Gastroesophageal sphincter (tissue), 4 donors: Measurements from ENCODE around the gene FADS3. TPM values are rescaled to one million over a fixed set of nuclear protein-coding genes. Genes with fewer than 3 reads are reported as not detected.

Experiments used
- ATAC-seq: fragments of 150-250 bp; one replicate; pipeline ENCODE4 v1.9.1; 2016; ENCODE audit warnings: mild to moderate bottlenecking, moderate library complexity
- H3K27ac ChIP-seq, 4 donors: fragments of 200-600 bp; sonication (generic) in 3 of 4; 1 replicate in 3 of 4; 2 replicates in 1 of 4; pipeline ENCODE4 v1.5.1; 2016 to 2019
- H3K27me3 ChIP-seq: fragments of 200-600 bp; sonication (generic); one replicate; pipeline ENCODE4 v1.5.1; 2019
- H3K36me3 ChIP-seq, 2 donors: fragments of 200-600 bp; sonication (generic); one replicate each; pipeline ENCODE4 v1.5.1; 2019; ENCODE audit warnings: control low read depth in 1 of 2
- H3K4me1 ChIP-seq, 3 donors: fragments of 200-600 bp; sonication (generic); 1 replicate in 2 of 3; 2 replicates in 1 of 3; pipeline ENCODE4 v1.5.1; 2016 to 2019; ENCODE audit warnings: control low read depth in 2 of 3
- H3K4me3 ChIP-seq, 2 donors: fragments of 200-600 bp; sonication (generic); one replicate each; pipeline ENCODE4 v1.5.1; 2019; ENCODE audit warnings: mild to moderate bottlenecking in 1 of 2, moderate library complexity in 1 of 2
- H3K9me3 ChIP-seq, 3 donors: fragments of 200-600 bp; sonication (generic); one replicate each; pipeline ENCODE4 v1.5.1; 2017 to 2019; ENCODE audit warnings: control low read depth in 2 of 3
- EP300 ChIP-seq: sonication (generic); formaldehyde crosslinking; IDR thresholded peaks from one replicate; pipeline ENCODE4 v1.6.1; 2017; ENCODE audit warnings: antibody characterized with exemption, mild to moderate bottlenecking
- POLR2A ChIP-seq, 2 donors: fragments of 450-650 bp; IDR thresholded peaks; one replicate each; pipeline ENCODE4 v1.6.1; 2017; ENCODE audit warnings: antibody characterized with exemption in 2 of 2, mild to moderate bottlenecking in 2 of 2, moderate library complexity in 1 of 2
- POLR2AphosphoS5 ChIP-seq: sonication (generic); formaldehyde crosslinking; IDR thresholded peaks from one replicate; pipeline ENCODE4 v1.6.1; 2017; ENCODE audit warnings: antibody characterized with exemption
- WGBS, 2 donors: methylation state at CpG; one replicate each; pipeline ENCODE4 v1.1.5; 2018; ENCODE audit warnings: low coverage in 1 of 2; 5-methylcytosine and 5-hydroxymethylcytosine counted together
- total RNA-seq, 4 donors: library from RNA; depleted of rRNA; stranded (reverse); fragments of >200 nt; gene quantifications; one replicate each; pipeline ENCODE4 v1.1.0, GENCODE V29; 2016
- TF ChIP-seq, protein P1 (sequence below), 4 experiments: fragments of 200-600 bp in 2 of 4; fragments of 450-650 bp in 2 of 4; sonication (generic) in 1 of 4; IDR thresholded peaks; one replicate each; pipeline ENCODE4 v1.5.1; 2017 to 2019; ENCODE audit warnings: antibody characterized with exemption in 4 of 4, mild to moderate bottlenecking in 2 of 4, moderate library complexity in 2 of 4

FADS3 gene
- total RNA-seq, 4 donors from 2014 or later = 41.6 to 81.6 (median 60.5) TPM

DNA sequence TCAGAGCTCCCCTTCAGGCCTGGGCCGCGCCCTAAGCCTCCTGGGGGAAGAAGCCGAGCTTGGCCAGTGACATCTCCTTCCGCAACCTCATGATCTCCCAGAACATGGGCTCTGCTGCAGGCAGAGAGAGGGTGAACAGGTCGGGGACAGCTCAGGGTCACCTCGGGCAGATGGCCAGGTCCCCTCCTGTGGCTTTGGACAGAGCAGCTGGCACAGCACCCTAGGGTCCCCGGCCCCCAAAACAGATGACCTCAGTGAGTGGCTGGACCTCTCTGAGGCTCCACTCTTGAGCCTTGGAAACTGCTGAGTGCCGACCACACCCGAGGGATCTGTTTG, 6.9 kb upstream of the FADS3 start:
- no peak overlapping the region for H3K4me3 ChIP-seq
- ATAC-seq = no peak
- no CpG with 5 or more reads among the region's 9 CpGs for WGBS, 2 donors
- no peaks in the 10 kb centered on the region for H3K27me3 ChIP-seq
- TF ChIP-seq, protein P1, sequence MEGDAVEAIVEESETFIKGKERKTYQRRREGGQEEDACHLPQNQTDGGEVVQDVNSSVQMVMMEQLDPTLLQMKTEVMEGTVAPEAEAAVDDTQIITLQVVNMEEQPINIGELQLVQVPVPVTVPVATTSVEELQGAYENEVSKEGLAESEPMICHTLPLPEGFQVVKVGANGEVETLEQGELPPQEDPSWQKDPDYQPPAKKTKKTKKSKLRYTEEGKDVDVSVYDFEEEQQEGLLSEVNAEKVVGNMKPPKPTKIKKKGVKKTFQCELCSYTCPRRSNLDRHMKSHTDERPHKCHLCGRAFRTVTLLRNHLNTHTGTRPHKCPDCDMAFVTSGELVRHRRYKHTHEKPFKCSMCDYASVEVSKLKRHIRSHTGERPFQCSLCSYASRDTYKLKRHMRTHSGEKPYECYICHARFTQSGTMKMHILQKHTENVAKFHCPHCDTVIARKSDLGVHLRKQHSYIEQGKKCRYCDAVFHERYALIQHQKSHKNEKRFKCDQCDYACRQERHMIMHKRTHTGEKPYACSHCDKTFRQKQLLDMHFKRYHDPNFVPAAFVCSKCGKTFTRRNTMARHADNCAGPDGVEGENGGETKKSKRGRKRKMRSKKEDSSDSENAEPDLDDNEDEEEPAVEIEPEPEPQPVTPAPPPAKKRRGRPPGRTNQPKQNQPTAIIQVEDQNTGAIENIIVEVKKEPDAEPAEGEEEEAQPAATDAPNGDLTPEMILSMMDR (IDR thresholded peaks at IDR 0.05) = no peak
- TF ChIP-seq POLR2A (IDR thresholded peaks at IDR 0.05) = no peak
- no peak for TF ChIP-seq EP300
- no peak for TF ChIP-seq POLR2AphosphoS5
- H3K27ac ChIP-seq = peak overlapping the region in 3 of 4 donors; percentile 50 to 75 (median 54)
- peaks cover 0 to 54% of the 10 kb centered on the region in 2 donors for H3K36me3 ChIP-seq
- no peaks in the 10 kb centered on the region for H3K9me3 ChIP-seq
- H3K4me1 ChIP-seq = peaks cover 0 to 26% (median 15%) of the 10 kb centered on the region in 3 donors

DNA sequence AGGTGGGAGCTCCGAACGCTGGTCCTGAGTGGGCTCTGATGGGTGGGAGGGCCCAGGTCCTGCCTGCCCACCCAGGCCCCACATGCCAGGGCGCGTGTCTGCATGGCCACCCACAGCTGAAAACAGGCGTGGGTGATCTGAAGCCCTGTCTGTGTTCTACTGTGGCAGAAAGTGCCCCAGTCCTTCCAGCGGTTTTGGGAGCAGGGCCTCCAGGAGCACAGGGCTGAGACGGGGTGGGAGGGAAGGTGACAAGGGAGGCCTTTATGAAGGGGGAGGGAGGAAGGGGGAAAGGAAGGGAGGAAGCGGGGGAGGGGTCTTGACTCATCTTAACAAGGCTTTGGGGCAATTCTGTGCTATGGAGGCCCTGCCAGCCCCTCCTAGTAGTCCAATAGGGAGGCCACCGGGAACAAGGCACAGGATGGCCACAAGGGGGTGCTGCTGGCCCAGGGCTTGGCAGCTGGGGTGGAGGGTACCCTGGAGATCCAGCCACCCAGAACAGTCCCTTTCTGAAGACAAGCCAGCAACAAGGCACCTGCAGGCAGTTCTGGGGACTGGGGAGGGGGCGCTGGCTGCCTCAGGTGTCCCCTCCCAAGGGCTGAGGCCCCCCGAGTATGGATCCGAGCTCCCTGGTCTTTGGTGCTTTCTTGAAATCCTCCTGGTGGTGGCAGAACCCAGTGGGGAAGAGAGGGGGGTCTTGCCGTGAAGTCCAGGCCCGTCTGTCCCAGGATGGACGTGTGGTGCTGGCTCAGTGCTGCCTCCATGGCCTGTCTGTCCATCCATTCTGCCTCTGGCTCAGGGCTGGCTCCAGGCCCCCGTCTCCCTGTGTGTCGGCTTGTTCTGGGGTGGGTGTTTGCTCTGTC, 6.3 kb upstream of the FADS3 start:
- 54 to 73% methylated on average over 3 to 6 of the region's 17 CpGs for WGBS, 2 donors
- TF ChIP-seq, protein P1 (IDR thresholded peaks at IDR 0.05) = peak in 3 of 4 experiments; percentile 80 to 94 (median 87)
- no peak for TF ChIP-seq POLR2A (IDR thresholded peaks at IDR 0.05)
- Histone ChIP-seq H3K27ac (peak overlapping the region in 3 of 4 donors; percentile 50 to 75 (median 54)), H3K4me1 (peaks cover 0 to 26% (median 15%) of the 10 kb centered on the region in 3 donors), H3K27me3 (no peaks in the 10 kb centered on the region), H3K36me3 (peaks cover 0 to 50% of the 10 kb centered on the region in 2 donors), H3K4me3 (no peak overlapping the region), H3K9me3 (no peaks in the 10 kb centered on the region)
- peak; percentile 69 for ATAC-seq

DNA sequence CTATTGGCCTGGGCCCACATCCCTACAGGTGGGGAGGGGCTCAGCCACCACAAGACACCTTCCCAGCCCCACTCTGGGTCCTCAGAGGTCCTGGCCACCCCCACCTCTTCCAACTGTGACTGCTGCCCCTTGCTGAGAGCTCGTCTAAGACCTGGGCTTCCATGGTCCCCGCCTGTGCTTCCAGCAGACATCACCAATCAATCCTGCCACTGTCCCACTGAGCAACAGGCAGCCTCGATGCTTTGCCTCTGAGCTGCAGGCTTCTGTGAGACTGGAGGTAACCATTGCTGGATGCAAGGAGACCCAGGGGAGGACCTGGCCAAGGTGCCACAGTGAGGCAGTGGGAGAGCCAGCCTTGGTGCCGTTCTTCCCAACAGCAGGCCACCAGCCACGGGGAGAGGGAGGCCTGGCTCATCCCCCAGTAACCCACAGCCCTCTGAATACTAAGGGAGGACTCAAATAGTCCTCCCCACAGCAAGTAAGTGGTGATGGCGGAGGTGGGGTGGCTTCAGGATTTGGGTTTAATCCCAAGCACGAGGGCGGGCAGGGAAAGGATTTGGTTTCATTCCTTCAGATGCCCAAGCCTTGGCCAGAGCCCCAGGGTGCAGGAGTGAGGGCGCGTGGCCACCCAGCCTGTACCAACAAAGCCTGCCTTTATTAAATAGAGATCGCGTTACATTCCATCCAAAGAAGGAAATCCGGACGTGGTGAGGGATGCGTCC, 5.5 kb upstream of the FADS3 start:
- Histone ChIP-seq H3K36me3 (peaks cover 0 to 42% of the 10 kb centered on the region in 2 donors), H3K4me3 (no peak overlapping the region), H3K27me3 (no peaks in the 10 kb centered on the region), H3K9me3 (no peaks in the 10 kb centered on the region), H3K27ac (peak overlapping the region in 3 of 4 donors; percentile 50 to 75 (median 54)), H3K4me1 (peaks cover 0 to 32% (median 17%) of the 10 kb centered on the region in 3 donors)
- ATAC-seq = no peak
- TF ChIP-seq, protein P1 (IDR thresholded peaks at IDR 0.05) = no peak
- TF ChIP-seq POLR2A (IDR thresholded peaks at IDR 0.05) = no peak
- TF ChIP-seq EP300 = no peak
- TF ChIP-seq POLR2AphosphoS5 = no peak
- WGBS, 2 donors = 51% methylated on average over 3 of the region's 15 CpGs; no CpG with 5 or more reads in 1 of the 2 donors

DNA sequence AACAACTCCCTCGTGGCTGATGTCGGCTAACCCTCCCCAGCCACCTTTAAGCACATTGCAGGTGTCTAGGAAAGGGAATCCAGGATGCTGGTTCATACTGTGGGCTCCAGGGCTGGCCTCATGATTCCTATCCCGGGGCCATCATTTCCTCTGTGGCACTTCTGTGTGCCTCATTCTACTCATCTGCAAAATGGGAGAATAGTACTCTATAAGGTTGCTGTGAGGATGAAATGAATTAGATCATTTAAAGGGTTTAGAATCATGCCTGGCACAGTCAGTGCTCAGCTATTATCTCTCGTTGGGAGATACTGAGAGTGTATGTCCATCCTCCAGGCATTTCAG, 4.3 kb upstream of the FADS3 start:
- ATAC-seq = no peak
- Histone ChIP-seq H3K9me3 (no peaks in the 10 kb centered on the region), H3K27ac (no peak overlapping the region), H3K4me3 (no peak overlapping the region), H3K27me3 (no peaks in the 10 kb centered on the region), H3K4me1 (peaks cover 0 to 40% (median 19%) of the 10 kb centered on the region in 3 donors), H3K36me3 (peaks cover 0 to 30% of the 10 kb centered on the region in 2 donors)
- no peak for TF ChIP-seq EP300
- 40 to 58% methylated on average over 1 to 4 of the region's 4 CpGs for WGBS, 2 donors

DNA sequence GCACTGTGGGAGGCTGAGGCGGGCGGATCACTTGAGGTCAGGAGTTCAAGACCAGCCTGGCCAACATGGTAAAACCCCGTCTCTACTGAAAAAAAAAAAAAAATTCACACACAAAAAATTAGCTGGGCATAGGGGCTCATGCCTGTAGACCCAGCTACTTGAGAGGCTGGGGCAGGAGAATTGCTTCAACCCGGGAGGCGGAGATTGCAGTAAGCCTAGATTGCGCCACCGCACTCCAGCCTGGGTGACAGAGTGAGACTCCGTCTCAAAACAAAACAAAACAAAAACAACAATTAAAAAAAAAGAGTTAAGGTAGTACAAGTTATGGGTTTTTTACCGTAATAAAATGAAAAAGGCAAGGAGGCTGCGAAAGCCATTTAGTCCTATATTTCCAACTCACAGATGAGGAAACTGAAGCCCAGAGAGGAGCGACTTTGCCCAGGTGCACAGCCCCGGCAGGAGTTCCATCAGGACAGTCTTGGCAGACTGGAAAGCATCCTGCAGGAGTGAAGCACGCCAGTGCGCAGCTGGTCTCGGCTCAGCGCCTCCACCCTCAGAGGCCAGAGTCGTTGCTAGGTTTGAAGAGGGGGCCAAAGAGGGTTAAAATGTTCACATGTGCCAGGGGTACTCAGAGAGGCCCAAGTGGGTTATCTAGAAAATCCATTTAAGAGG, 3.8 kb upstream of the FADS3 start:
- Histone ChIP-seq H3K27me3 (no peaks in the 10 kb centered on the region), H3K4me1 (peaks cover 3 to 45% (median 24%) of the 10 kb centered on the region in 3 donors), H3K4me3 (no peak overlapping the region), H3K36me3 (peaks cover 0 to 25% of the 10 kb centered on the region in 2 donors), H3K27ac (peak overlapping the region in 1 of 4 donors; percentile 34), H3K9me3 (no peaks in the 10 kb centered on the region)
- no peak for ATAC-seq
- 77 to 80% methylated on average over 11 to 14 of the region's 17 CpGs for WGBS, 2 donors
- TF ChIP-seq EP300 (no peak), POLR2AphosphoS5 (no peak), POLR2A (IDR thresholded peaks at IDR 0.05) (no peak)
- TF ChIP-seq, protein P1 (IDR thresholded peaks at IDR 0.05) = no peak
